Fibroblast of gingiva (primary cell): ENCODE measurements around the gene CLDN10.
"Not testable (repeated sequence)": the region's sequence is repeated elsewhere in the genome, so short reads cannot be mapped to it uniquely, and the experiment has no call there.

Experiments
- DNase-seq: peaks from one replicate; pipeline ENCODE4 v3.0.0-alpha.2; 2011; ENCODE audit warnings: low read depth

Gene CLDN10

GRCh38 chr13:95541308-95541707 lies 11.2 kb upstream of the CLDN10 start:
- no peak for DNase-seq

- no peak for DNase-seq
These were observed 10.5 kb upstream of the CLDN10 start for GRCh38 chr13:95541911-95542474.

- no peak for DNase-seq
These were observed 8.2 kb upstream of the CLDN10 start for GRCh38 chr13:95544293-95544692.

GRCh38 chr13:95546919-95547318 lies 5.6 kb upstream of the CLDN10 start:
- no peak for DNase-seq

GRCh38 chr13:95547531-95548167 lies 4.9 kb upstream of the CLDN10 start:
- no peak for DNase-seq

- DNase-seq = no peak
These were observed 347 bp upstream of the CLDN10 start for GRCh38 chr13:95552208-95552538.

- DNase-seq = no peak
These were observed 1.3 kb downstream of the CLDN10 start for GRCh38 chr13:95553581-95554385.

GRCh38 chr13:95557013-95557412 lies 4.5 kb downstream of the CLDN10 start:
- DNase-seq = no peak

GRCh38 chr13:95559100-95559499 lies 6.6 kb downstream of the CLDN10 start:
- no peak for DNase-seq

- no peak for DNase-seq
These were observed 7.9 kb downstream of the CLDN10 start for GRCh38 chr13:95560387-95560786.

GRCh38 chr13:95564091-95564490 lies 11.6 kb downstream of the CLDN10 start:
- no peak for DNase-seq

GRCh38 chr13:95564733-95565291 lies 12.3 kb downstream of the CLDN10 start:
- peak; percentile 55 for DNase-seq

GRCh38 chr13:95565758-95566157 lies 13.2 kb downstream of the CLDN10 start:
- not testable (repeated sequence) for DNase-seq

- no peak for DNase-seq
These were observed 15.6 kb downstream of the CLDN10 start for GRCh38 chr13:95568131-95568530.

GRCh38 chr13:95570016-95570415 lies 17.5 kb downstream of the CLDN10 start:
- DNase-seq = no peak

- no peak for DNase-seq
These were observed 19.4 kb downstream of the CLDN10 start for GRCh38 chr13:95571941-95572340.

- peak; percentile 25 for DNase-seq
These were observed 20.7 kb downstream of the CLDN10 start for GRCh38 chr13:95573221-95573620.

- no peak for DNase-seq
These were observed 26.8 kb downstream of the CLDN10 start for GRCh38 chr13:95579303-95579702.

GRCh38 chr13:95585867-95586266 lies 33.3 kb downstream of the CLDN10 start:
- no peak for DNase-seq

GRCh38 chr13:95588134-95588533 lies 35.6 kb downstream of the CLDN10 start:
- no peak for DNase-seq

- DNase-seq = no peak
These were observed 36.2 kb downstream of the CLDN10 start for GRCh38 chr13:95588721-95589120.

GRCh38 chr13:95593462-95593861 lies 40.9 kb downstream of the CLDN10 start:
- DNase-seq = no peak

- no peak for DNase-seq
These were observed 44.2 kb downstream of the CLDN10 start for GRCh38 chr13:95596701-95597100.
